Fibroblast of skin of scalp (primary cell): ENCODE measurements around the gene ALX1. TPM values are rescaled to one million over a fixed set of nuclear protein-coding genes. Genes with fewer than 3 reads are reported as not detected.
A peak's percentile ranks its signal among the peaks of the same experiment; 100 is the strongest.

ENCODE experiments used
- DNase-seq: peaks from one replicate; pipeline ENCODE4 v3.0.0-alpha.2; 2013
- polyA plus RNA-seq, 2 experiments: library from polyadenylated mRNA; unstranded; fragments of 120-200 nt; gene quantifications; one replicate each; pipeline ENCODE4 v1.2.1, GENCODE V29; 2013; ENCODE audit not compliant: insufficient read length in 2 of 2

ALX1 gene
- 0.13 TPM for polyA plus RNA-seq (2013, experiment 1 of 2; ENCODE audit: insufficient read length)
- polyA plus RNA-seq (2013, experiment 2 of 2; ENCODE audit: insufficient read length) = 0.37 TPM

DNA sequence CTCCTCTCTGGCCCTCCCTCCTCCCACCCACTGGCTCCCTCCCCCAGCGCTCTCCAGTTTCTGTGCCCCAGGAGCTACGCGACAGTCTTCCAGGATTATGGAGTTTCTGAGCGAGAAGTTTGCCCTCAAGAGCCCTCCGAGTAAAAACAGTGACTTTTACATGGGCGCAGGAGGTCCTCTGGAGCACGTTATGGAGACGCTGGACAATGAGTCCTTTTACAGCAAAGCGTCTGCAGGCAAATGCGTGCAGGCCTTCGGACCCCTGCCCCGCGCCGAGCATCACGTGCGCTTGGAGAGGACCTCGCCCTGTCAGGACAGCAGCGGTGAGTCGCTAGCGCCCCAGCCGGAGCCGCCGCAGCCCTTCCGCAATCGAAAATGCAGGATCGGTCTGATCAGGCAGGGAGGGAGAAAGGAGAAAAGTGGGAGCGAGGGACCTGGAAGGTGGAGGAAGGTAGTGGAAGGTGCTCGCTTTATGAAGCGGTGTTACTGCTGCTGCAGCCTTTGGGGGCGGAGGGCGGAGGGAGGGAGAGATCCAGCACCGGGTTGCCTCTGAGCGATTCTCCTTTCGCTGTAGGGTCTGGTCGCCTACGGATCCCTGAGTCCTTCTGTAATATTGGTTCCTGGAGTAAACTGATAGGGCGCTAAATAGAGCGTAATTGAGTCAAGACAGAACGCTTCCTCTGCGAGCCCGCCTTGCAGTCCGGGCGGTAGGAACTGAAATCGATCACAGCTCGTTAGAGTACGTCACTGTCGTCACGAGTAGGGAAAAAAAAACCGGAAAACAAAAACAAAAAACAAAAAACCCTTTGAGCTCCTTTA is at the start of gene ALX1:
Gene ALX1 (plus strand): TSS at position 56 of the 819 bp plus-strand sequence. CDS start 42 bp downstream, at position 98.
- DNase-seq = peak; percentile 34

DNA sequence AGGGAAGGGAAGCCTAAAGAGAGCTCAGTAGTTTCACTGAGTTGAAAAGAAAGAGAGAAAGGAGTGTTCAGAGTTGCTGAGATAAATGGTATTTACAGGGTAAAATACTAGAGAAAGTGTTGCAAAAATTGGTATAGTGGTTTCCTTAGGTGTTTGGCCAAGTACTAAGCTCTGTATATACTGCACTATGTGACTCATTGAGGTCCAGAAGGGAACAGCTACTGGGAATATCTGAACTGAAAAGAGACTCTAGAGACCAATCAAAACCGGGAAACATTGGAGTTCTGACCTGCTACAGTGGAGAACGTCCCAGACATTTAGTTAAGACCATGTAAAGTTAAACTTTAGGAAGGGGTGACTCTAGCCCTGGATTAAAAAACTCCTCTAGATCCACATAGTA is 42.7 kb upstream of the ALX1 start:
- no peak for DNase-seq

DNA sequence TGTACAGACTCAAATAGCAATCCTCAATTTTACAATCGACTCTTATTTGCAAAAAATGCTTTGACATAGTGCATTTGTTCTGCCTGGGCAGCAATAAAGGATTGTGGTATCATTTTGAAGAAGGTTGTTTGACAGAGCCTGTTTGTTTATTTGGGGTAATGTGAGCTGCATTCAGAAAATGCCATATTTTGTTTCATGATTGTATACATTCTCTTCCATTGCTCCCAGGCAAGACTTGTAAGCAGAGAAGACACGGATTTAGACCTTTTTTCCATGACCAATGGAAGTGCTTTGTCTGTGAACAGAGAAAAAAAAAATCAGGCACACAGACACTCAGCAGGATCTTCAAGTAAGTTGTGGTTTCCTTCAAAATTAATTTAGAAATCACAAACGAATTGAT is 35.5 kb upstream of the ALX1 start:
- DNase-seq = no peak

DNA sequence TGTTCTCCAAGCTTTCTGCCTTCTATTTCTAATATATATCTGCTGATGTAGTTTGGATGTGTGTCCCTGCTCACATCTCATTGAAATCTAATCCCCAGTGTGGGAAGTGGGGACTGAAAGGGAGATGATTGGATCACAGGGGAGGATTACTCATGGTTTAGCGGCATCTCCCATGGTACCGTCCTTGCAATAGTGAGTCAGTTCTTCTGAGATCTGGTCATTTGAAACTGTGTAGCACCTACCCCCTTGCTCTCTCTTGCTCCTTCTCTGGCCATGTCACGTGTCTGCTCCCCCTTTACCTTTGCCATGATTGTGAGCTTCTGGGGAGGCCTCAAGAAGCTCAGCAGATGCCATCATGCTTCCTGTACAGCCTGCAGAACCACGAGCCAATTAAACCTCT is 26.2 kb upstream of the ALX1 start:
- DNase-seq = no peak

- DNase-seq = no peak
These were observed 22.3 kb upstream of the ALX1 start for GRCh38 chr12:85257671-85258070.

DNA sequence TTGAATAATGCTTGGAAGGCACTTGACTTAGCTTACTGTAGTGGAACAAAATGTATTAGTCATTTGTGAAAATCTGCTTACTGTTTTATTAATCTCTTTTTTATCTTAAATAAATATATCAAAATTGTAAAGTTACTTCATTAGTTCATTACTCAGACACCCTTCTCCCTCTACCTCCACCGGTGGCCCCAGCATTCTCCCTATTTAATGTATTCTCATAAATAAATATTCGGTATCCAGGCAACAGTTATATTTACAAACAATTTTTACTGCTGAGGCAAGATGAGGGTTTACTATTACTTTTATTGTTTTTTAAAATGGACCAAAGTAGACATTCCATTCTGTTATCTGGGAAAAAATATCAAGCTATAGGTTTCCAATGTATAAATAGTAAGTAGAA is 19.6 kb upstream of the ALX1 start:
- DNase-seq = no peak

DNA sequence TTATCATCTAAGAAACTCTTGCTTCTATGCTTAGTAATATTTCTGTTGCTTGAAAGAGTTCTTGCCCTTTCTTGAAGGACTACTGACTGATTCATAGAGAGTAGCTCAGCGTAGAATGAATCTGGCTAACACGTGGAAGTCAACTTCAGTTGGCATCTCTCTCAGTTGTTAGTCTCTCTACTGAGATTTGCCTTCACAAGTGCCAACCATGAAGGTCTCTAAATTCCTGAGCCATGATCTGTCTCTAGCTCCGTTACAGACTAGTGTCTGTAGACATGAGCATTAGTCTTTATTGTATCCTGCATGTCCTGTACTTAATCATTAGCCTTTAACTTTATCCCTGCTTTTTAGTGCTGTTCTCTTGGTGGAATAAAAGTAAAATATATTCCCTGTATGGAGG is 19.1 kb upstream of the ALX1 start:
- no peak for DNase-seq

DNA sequence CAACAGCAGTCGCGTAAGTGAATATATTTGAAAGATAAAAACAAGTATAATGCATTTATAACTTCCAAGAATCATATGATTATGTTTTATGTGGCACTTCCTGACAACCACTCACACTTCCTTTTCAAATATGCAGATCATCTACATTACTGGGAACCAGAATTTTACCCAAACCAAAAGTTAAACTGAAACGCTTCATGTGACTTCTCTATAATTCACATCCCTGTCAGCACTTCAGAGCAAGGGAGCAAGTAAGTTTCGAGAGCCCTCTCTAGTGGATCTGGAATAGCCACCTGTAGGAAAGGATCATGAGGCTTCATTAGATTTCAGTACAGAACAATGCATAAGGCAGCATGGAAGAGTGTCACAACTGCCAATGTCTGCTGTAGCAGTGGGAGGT is 13.7 kb upstream of the ALX1 start:
- DNase-seq = no peak

GRCh38 chr12:85273381-85274314 is 6.4 kb upstream of the ALX1 start:
- no peak for DNase-seq

GRCh38 chr12:85274315-85274651 is 5.7 kb upstream of the ALX1 start:
- no peak for DNase-seq

- DNase-seq = no peak
These were observed 4.6 kb upstream of the ALX1 start for GRCh38 chr12:85275374-85275773.

GRCh38 chr12:85277191-85277590 is 2.8 kb upstream of the ALX1 start:
- DNase-seq = no peak

DNA sequence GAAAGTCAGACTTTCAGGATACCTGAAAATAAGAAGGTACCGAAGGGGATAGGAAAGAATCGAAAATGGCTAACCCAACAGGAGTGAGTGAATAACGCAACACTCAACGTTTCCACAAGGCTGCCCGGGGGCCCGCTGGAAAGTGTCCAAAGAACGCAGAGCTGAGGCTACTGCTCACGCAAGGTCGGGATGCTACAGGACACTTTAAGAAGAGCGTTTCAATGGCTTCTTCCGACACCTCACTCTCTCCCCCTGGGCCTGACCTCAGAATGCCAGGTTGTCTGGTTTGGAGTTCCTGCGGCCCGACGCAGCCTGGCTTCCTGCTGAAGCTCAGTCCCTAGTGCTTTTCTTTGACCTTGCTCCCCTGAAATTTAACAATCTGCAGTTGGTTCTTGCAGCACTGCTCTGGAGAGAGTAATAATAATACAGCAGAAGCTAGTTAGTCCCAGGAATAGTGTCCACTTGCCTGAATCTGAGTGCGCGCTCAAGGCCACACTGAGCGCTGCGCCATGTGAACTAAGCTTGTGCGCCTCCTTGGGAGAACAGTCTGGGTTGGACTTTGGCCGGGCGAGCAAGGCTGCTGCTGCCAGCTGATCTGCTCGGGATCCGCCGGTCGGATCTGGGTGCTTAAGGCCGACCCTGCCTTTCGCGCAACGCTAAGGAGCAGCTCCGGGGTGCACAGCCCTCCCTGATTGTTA is 2.0 kb upstream of the ALX1 start:
- no peak for DNase-seq

DNA sequence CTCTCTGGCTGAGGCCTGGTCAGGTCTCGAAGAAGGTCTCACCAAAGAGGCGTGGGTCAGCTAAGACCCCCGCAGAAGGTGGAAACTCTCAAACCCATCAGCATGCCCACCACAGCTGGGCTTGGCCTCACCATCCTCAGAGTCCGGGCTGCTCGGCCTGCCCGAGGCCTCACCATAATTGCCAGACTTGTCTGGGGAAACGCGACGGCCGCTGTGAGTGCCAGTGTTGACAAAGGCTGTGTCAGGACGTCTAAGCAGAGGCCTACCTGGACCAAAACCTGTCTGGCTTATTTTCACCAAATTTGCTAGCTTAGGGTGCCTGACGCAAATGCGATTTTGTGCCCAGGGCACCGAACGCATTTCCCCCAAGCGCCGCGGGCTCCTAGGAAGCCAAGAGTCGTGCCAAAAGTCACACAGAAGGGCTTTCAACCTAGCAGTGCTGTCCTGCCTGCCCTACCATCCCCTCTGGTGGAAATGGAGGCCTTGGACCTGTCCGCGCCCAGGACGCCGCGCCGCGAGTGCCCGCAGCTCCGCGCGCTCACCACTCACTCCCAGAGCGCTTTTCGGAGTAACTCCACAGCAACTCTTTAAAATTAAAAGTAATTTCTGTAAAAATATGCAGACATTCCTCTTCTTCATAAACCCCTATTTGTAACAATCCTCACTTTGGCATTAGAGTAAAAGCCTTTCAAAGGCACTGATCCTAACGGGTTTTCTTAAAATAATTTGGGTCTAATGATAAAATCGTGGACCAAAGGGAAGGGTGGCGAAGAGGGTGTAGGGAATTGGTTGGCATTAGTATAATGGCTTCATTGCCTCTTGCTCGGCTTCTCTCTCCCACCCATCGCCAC is 1.2 kb upstream of the ALX1 start:
- no peak for DNase-seq

DNA sequence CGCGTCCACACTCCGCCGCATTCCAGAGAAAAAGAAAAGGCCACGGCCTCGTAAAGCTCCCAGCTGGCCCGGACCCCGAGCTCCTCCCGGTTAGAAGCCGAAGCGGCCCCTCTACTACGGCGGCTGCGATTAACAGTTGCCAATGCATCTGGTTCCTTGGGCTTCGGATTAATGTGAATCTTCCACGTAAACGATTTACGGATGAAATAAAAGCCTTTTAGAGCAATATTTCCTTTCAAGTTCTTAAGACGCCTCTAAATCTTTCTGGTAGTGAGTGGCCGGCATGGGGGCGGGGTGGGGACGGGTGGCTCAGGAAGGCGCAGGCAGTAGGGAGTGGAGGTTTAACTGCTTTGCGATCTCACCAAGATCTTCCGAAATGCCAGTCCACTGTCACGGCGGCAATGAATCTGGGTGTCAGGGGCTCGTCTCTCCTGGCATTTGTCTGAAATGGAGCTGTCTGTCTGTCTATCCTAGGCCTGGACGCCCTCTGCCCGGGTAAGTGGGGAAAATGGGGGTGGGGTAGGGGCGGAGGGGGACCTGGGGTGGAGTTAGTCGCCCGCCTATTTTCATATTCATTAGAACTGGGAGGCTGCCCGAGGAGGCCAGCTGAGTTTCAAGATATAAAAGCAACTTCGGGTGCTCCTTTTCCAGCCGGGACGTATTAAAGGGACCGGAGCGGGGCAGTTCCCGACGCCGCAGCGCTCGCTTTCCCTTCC is 413 bp upstream of the ALX1 start:
- DNase-seq = no peak

GRCh38 chr12:85280984-85281630 is 1.1 kb downstream of the ALX1 start:
- DNase-seq = no peak

DNA sequence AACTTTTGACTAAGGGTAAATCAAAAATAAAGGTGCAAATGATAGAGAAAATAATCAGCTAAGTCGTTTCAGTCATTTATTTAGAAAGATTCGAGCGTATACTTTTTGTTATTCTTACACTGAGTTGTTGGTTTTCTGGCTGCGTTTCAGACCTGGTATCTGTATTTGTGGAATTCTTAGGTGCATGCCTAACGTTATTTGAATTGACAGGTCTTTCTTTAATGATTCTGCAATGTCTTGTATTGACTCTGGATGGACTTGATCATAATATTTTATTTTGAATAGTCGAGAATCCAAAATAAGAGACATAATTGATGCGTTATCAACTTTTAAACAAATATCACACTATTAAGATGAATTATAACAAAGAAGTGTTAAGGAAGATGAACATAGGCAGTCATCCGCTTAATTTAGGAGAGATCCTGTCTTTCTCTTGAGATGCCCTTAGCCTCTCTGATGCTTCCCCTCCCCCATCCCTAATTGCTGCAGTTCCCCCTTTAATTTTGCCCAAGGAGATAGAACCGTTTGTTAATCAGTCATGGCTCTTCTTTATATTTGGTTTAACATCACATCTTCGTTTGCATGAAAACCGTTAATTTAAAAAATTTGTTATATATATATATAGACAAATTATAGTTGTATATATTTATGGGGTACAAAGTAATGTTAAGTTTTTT is 1.8 kb downstream of the ALX1 start:
- DNase-seq = no peak

DNA sequence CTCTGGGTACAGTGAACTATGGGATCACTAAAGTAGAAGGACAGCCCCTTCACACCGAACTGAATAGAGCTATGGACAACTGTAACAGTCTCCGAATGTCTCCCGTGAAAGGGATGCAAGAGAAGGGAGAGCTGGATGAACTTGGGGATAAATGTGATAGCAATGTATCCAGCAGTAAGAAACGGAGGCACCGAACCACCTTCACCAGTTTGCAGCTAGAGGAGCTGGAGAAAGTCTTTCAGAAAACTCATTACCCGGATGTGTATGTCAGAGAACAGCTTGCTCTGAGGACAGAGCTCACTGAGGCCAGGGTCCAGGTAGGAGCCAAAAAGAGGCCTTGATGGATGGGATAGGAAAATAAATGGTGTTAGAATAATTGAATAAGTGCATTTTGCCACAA is 3.5 kb downstream of the ALX1 start:
- DNase-seq = no peak

- no peak for DNase-seq
These were observed 16.3 kb downstream of the ALX1 start for GRCh38 chr12:85296362-85296761.

- DNase-seq = no peak
These were observed 19.0 kb downstream of the ALX1 start for GRCh38 chr12:85299053-85299452.
